HCT116 (cell line): ENCODE results near the gene PLCB2. TPM values are rescaled to one million over a fixed set of nuclear protein-coding genes. Genes with fewer than 3 reads are reported as not detected.

Source experiments
- ATAC-seq: fragments of 200-7000 bp; cut with Tn5 transposase; 2 replicates; pipeline ENCODE4 v1.9.1; 2020; ENCODE audit warnings: mild to moderate bottlenecking, moderate library complexity
- BruUV-seq: library from RNA; stranded (reverse); fragments of 400-500 nt; replicated peaks from 2 replicates; lab custom pipeline; 2021; lab: Mats Ljungman, UMichigan
- CTCF ChIA-PET: fragments of 300-600 bp; sonication (Branson Sonifier 250); formaldehyde crosslinking; loops from one replicate; lab custom pipeline; 2021; ENCODE audit warnings: antibody characterized with exemption; lab: Charles Lee
- POLR2A ChIA-PET: fragments of 300-600, 350-600 bp; sonication (Branson Sonifier 250); formaldehyde crosslinking; loops from one replicate; lab custom pipeline; 2021; ENCODE audit warnings: antibody characterized with exemption; lab: Charles Lee
- RAD21 ChIA-PET, 2 experiments: fragments of 300-600 bp; sonication (Branson Sonifier 250); formaldehyde crosslinking; loops; one replicate each; lab custom pipeline; 2023; ENCODE audit warnings: low total read pairs in 2 of 2; ENCODE audit not compliant: uncharacterized antibody in 2 of 2, unreplicated experiment in 2 of 2, low non-redundant PET in 1 of 2; lab: Charles Lee
- DNase-seq: peaks from one replicate; pipeline ENCODE4 v3.0.0-alpha.2; 2010; ENCODE audit warnings: low read depth, low spot score
- H2AFZ ChIP-seq: fragments of 200-600 bp; shearing (Covaris generic), sonication (generic); 2 replicates; pipeline ENCODE4 v1.6.1; 2017; ENCODE audit warnings: low read depth, mixed run types, mixed read lengths, antibody characterized with exemption, low read length; ENCODE audit not compliant: poor library complexity, severe bottlenecking
- H3K27ac ChIP-seq: 2 replicates; pipeline ENCODE4 v1.5.1; 2012; ENCODE audit warnings: low read depth, low read length
- H3K27me3 ChIP-seq: fragments of 200-600 bp; sonication (generic); 2 replicates; pipeline ENCODE4 v1.6.1; 2016; ENCODE audit warnings: mixed run types, low read length, mixed read lengths; ENCODE audit not compliant: insufficient read depth
- H3K36me3 ChIP-seq, 2 experiments: fragments of 200-500 bp in 1 of 2; fragments of 200-600 bp in 1 of 2; sonication (Bioruptor generic) in 1 of 2; sonication (generic) in 1 of 2; 2 replicates each; pipeline versions ENCODE4 v1.5.1 to v1.6.1; 2014 to 2016; ENCODE audit warnings: low read length in 2 of 2, inconsistent platforms in 1 of 2, mixed read lengths in 1 of 2, mixed run types in 1 of 2; ENCODE audit not compliant: insufficient read depth in 2 of 2, control insufficient read depth in 1 of 2
- H3K4me1 ChIP-seq, 2 experiments: fragments of 200-600 bp in 1 of 2; sonication (generic) in 1 of 2; 2 replicates each; pipeline versions ENCODE4 v1.5.1 to v1.6.1; 2012 to 2017; ENCODE audit warnings: low read length in 2 of 2, inconsistent platforms in 1 of 2, mild to moderate bottlenecking in 1 of 2, mixed read lengths in 1 of 2, mixed run types in 1 of 2, moderate library complexity in 1 of 2; ENCODE audit not compliant: insufficient read depth in 2 of 2, control insufficient read depth in 1 of 2
- H3K4me2 ChIP-seq: fragments of 200-600 bp; sonication (generic); 2 replicates; pipeline ENCODE4 v1.6.1; 2017; ENCODE audit warnings: mixed run types, low read length, mixed read lengths
- H3K4me3 ChIP-seq, 2 experiments: fragments of 200-600 bp in 1 of 2; sonication (generic) in 1 of 2; replicated peaks in 1 of 2; 2 replicates each; pipeline ENCODE4 v1.5.1; 2011 to 2016; ENCODE audit warnings: low read length in 2 of 2, control low read depth in 1 of 2, low read depth in 1 of 2, mild to moderate bottlenecking in 1 of 2, mixed read lengths in 1 of 2, mixed run types in 1 of 2
- H3K79me2 ChIP-seq: fragments of 200-600 bp; sonication (generic); 2 replicates; pipeline ENCODE4 v1.6.1; 2017; ENCODE audit warnings: mild to moderate bottlenecking, mixed run types, low read length, moderate library complexity, mixed read lengths; ENCODE audit not compliant: insufficient read depth
- H3K9ac ChIP-seq: fragments of 200-600 bp; sonication (generic); 2 replicates; pipeline ENCODE4 v1.6.1; 2016; ENCODE audit warnings: low read length, mixed read lengths
- H3K9me2 ChIP-seq: fragments of 200-600 bp; sonication (generic), shearing (Covaris generic); 2 replicates; pipeline ENCODE4 v1.6.1; 2017; ENCODE audit warnings: mixed run types, mild to moderate bottlenecking, moderate library complexity; ENCODE audit not compliant: insufficient read depth
- H3K9me3 ChIP-seq, 2 experiments: fragments of 200-500 bp in 1 of 2; fragments of 200-600 bp in 1 of 2; sonication (Bioruptor generic) in 1 of 2; sonication (generic) in 1 of 2; 2 replicates each; pipeline ENCODE4 v1.6.1; 2014 to 2017; ENCODE audit warnings: low read length in 2 of 2, mixed read lengths in 2 of 2, inconsistent platforms in 1 of 2, low read depth in 1 of 2, mild to moderate bottlenecking in 1 of 2, mixed run types in 1 of 2, moderate library complexity in 1 of 2; ENCODE audit not compliant: control insufficient read depth in 1 of 2, insufficient read depth in 1 of 2
- H4K20me1 ChIP-seq: fragments of 200-600 bp; sonication (generic), shearing (Covaris generic); 2 replicates; pipeline ENCODE4 v1.6.1; 2017; ENCODE audit warnings: mixed run types, mild to moderate bottlenecking, moderate library complexity; ENCODE audit not compliant: insufficient read depth
- ATF3 ChIP-seq: IDR thresholded peaks from 2 replicates; pipeline ENCODE4 v1.6.1; 2012
- CBX3 ChIP-seq: IDR thresholded peaks from 2 replicates; pipeline ENCODE4 v1.6.1; 2012; ENCODE audit warnings: low read depth
- CTCF ChIP-seq, 3 experiments: fragments of 200-600 bp in 1 of 3; sonication (generic) in 1 of 3; IDR thresholded peaks in 2 of 3; conservative IDR thresholded peaks in 1 of 3; 2 replicates each; pipeline ENCODE4 v1.5.1; 2012 to 2017; ENCODE audit warnings: low read depth in 2 of 3, low read length in 2 of 3, antibody characterized with exemption in 1 of 3, borderline replicate concordance in 1 of 3, control low read depth in 1 of 3, mild to moderate bottlenecking in 1 of 3, mixed read lengths in 1 of 3, mixed run types in 1 of 3, moderate library complexity in 1 of 3; ENCODE audit not compliant: insufficient read depth in 1 of 3
- EGR1 ChIP-seq: IDR thresholded peaks from 2 replicates; pipeline ENCODE4 v1.6.1; 2012; ENCODE audit warnings: low read depth
- EZH2 ChIP-seq: fragments of 200-600 bp; sonication (generic); IDR thresholded peaks from 2 replicates; pipeline ENCODE4 v1.6.1; 2017; ENCODE audit warnings: antibody characterized with exemption, mixed run types
- EZH2phosphoT487 ChIP-seq: fragments of 200-600 bp; IDR thresholded peaks from 2 replicates; pipeline ENCODE4 v1.6.1; 2018; ENCODE audit warnings: antibody characterized with exemption, borderline replicate concordance
- FOSL1 ChIP-seq: IDR thresholded peaks from 2 replicates; pipeline ENCODE4 v1.6.1; 2012; ENCODE audit warnings: low read depth
- JUND ChIP-seq: IDR thresholded peaks from 2 replicates; pipeline ENCODE4 v1.6.1; 2012
- POLR2A ChIP-seq: IDR thresholded peaks from 2 replicates; pipeline ENCODE4 v1.7.0; 2011; ENCODE audit warnings: borderline replicate concordance; ENCODE audit not compliant: insufficient read depth, insufficient read length; ENCODE audit errors: extremely low read depth
- POLR2AphosphoS5 ChIP-seq: IDR thresholded peaks from 2 replicates; pipeline ENCODE4 v1.6.1; 2011; ENCODE audit warnings: mild to moderate bottlenecking, low read depth, low read length, moderate library complexity
- RAD21 ChIP-seq: IDR thresholded peaks from 2 replicates; pipeline ENCODE4 v1.6.1; 2012; ENCODE audit warnings: low read depth, mild to moderate bottlenecking
- REST ChIP-seq: IDR thresholded peaks from 2 replicates; pipeline ENCODE4 v1.6.1; 2012; ENCODE audit warnings: low read depth
- SIN3A ChIP-seq: IDR thresholded peaks from 2 replicates; pipeline ENCODE4 v1.6.1; 2012; ENCODE audit warnings: low read depth
- SP1 ChIP-seq: IDR thresholded peaks from 2 replicates; pipeline ENCODE4 v1.6.1; 2012; ENCODE audit warnings: low read depth
- SRF ChIP-seq: IDR thresholded peaks from 2 replicates; pipeline ENCODE4 v1.6.1; 2012; ENCODE audit warnings: low read depth
- TCF7L2 ChIP-seq: IDR thresholded peaks from 2 replicates; pipeline ENCODE4 v1.7.0; 2011; ENCODE audit warnings: borderline replicate concordance, inconsistent platforms; ENCODE audit not compliant: insufficient read depth, insufficient read length; ENCODE audit errors: extremely low read depth
- YY1 ChIP-seq: IDR thresholded peaks from 2 replicates; pipeline ENCODE4 v1.6.1; 2011; ENCODE audit warnings: low read length, low read depth, moderate library complexity, mild to moderate bottlenecking; ENCODE audit not compliant: insufficient replicate concordance; ENCODE audit errors: extremely low read depth
- ZBTB33 ChIP-seq: IDR thresholded peaks from 2 replicates; pipeline ENCODE4 v1.6.1; 2011; ENCODE audit warnings: mild to moderate bottlenecking, low read length, moderate library complexity; ENCODE audit not compliant: insufficient replicate concordance; ENCODE audit errors: extremely low read depth
- ZFX ChIP-seq: fragments of 450-650 bp; IDR thresholded peaks from 2 replicates; pipeline ENCODE4 v1.6.1; 2017
- intact Hi-C: fragments of 100-400 bp; cut with micrococcal nuclease; formaldehyde crosslinking; loops from 2 replicates; pipeline ENCODE4 v1.10.0; 2022
- total RNA-seq: library from RNA; stranded (reverse); gene quantifications from one replicate; pipeline ENCODE4 v1.2.1, GENCODE V29; 2021; ENCODE audit not compliant: unreplicated experiment

PLCB2 gene
- total RNA-seq, 1 experiment from 2014 or later, result 2.8 TPM

GRCh38 chr15:40332113-40332781 is 24.5 kb upstream of the PLCB2 start:
- H3K4me1 ChIP-seq, result peaks cover 0 to 2% of the 10 kb centered on the region in 2 experiments; a peak in 1 of 4 replicates
- ChIA-PET RAD21 (no interaction called here), CTCF (interaction anchor here (0.7 to 1.2 kb wide), 2 partner anchors 8 to 237 kb away, joined by 3 read pairs; partner anchors contain the start of genes CCDC9B and RPUSD2), POLR2A (no interaction called here)
- DNase-seq (no peak), ATAC-seq (no peak)
- no peak overlapping the region for H3K4me3 ChIP-seq
- no peaks in the 10 kb centered on the region for H3K27me3 ChIP-seq
- H3K79me2 ChIP-seq, result no peaks in the 10 kb centered on the region
- intact Hi-C loops, result no loop called here
- peaks cover 0 to 7% of the 10 kb centered on the region in 2 experiments; a peak in 1 of 4 replicates for H3K36me3 ChIP-seq
- TF ChIP-seq ZBTB33 (no peak), POLR2AphosphoS5 (no peak), YY1 (no peak), CBX3 (no peak), EGR1 (no peak), SIN3A (no peak), EZH2 (no peak), REST (no peak), CTCF (IDR thresholded peaks at IDR 0.05 in 2 of 3, conservative IDR thresholded peaks at IDR 0.05 in 1 of 3; ENCODE audit: borderline replicate concordance in 1 of 3, insufficient read depth in 1 of 3, low read depth in 2 of 3, low read length in 2 of 3) (no peak), RAD21 (no peak), JUND (no peak), POLR2A (no peak), FOSL1 (no peak), EZH2phosphoT487 (no peak), ATF3 (no peak), SP1 (no peak), ZFX (no peak), TCF7L2 (no peak), SRF (no peak)
- H3K4me2 ChIP-seq, result no peak overlapping the region
- no peaks in the 10 kb centered on the region for H3K9me3 ChIP-seq
- no peak overlapping the region for H3K27ac ChIP-seq
- H3K9ac ChIP-seq, result no peak overlapping the region
- TSS peak; percentile 30 for BruUV-seq
- H2AFZ ChIP-seq, result no peak overlapping the region
- no peaks in the 10 kb centered on the region for H3K9me2 ChIP-seq
- no peaks in the 10 kb centered on the region for H4K20me1 ChIP-seq
